GOT3 (cell line): ENCODE measurements around the gene CDCA4.
"Not testable (repeated sequence)": the region's sequence is repeated elsewhere in the genome, so short reads cannot be mapped to it uniquely, and the experiment has no call there.

ENCODE experiments used
- DNase-seq: peaks from one replicate; lab custom pipeline; 2025; ENCODE audit warnings: mixed read lengths; lab: John Stamatoyannopoulos, UW

CDCA4 gene

DNA sequence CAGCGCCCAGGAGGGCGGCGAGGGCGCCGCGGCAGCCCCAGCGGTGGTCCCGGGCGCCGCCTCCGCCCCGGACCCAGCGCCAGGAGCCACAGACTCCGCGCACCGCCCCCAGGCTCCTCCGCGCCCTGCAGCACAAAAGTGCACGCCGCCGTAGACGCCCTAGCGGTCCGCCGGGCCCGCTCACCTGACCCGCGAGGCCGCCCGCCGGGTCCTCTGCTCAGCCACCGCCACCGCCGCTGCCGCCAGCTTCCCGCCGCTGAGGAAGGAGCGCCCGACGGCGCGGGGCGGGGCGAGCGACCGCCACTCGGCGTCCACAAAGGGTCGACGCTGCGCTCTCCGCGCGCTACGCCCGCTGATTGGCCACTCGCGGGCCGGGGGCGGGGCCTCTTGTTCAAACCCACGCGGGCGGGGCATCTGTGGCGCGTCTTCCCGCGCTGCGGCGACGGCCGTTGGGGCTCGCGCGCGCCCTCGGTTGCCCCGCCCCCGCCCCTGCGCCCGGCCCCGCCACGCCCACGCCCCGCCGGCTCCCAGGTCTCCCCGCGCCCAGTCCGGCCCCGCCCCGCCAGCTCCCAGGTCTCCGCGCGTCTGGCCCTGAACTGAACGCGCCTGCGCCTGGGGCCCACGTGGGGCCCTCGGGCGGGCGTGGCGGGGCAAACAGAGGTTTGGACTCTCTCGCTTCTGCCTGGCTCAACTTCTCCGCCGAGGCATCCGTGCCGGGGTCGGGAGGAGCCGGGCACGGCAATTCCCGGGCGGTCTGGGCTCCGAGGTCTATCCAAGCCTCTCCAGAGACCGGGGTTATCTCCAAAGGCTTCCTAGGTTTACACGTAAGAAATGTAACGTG is at the start of gene CDCA4:
Gene CDCA4 (minus strand): TSS at position 269 of the 841 bp plus-strand sequence. CDS start 9,154 bp downstream, outside the sequence.
- peak; percentile 85 for DNase-seq

DNA sequence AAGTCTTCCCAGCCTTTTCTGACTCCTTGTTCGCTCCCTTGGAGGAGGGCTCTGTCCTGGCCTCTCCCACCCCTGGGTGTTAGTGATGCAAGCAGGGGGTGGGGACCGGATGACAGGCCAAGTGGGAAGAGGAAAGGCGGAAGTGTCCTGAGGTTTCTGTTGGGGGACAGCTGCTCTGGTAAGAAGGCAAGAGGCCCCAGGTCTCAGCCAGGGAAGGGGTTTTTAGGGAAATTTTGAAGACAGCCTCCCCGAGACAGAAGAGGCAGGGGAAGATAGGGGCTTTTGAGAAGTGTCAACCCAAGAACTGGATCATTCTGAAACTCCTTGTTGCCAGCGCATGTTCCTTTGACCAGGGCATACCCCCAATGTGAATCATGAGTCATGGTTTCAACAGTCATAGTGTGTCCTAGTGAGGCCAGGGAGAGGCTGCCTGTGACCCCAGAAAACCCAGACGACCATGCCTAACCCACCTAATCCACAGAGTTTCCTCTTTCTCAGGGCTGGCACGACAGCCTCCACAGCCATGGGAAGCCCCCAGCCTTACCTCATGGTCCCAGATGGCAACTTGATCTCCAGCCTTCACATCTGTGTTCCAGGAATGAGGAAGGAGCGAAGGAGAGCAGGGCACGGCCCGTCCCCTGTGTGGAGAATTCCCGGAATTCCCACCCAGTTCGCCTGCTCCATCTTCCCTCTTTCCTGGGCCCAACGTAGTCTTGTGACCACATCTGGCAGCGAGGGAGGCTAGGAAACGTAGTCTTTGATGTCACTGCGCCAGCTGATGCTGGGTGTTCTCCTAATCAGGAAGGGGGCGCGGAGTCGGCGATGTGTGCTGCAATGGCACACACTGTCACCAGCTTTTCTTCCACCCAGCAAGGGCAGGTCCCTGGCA is 49.2 kb upstream of the CDCA4 start:
- no peak for DNase-seq

DNA sequence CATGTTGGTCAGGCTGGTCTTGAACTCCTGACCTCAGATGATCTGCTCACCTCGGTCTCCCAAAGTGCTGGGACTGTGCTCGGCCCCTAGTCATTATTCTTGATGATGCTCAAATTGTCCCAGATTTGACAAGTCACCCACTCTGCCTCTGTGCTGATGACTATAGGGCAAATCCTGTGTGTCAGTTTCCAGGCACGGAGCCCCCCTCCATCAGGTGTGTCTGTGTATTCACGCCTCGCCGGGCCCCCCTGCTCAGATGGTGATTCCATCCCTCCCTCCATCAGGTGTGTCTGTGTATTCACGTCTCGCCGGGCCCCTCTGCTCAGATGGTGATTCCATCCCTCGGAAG is 48.6 kb upstream of the CDCA4 start:
- DNase-seq = no peak

DNA sequence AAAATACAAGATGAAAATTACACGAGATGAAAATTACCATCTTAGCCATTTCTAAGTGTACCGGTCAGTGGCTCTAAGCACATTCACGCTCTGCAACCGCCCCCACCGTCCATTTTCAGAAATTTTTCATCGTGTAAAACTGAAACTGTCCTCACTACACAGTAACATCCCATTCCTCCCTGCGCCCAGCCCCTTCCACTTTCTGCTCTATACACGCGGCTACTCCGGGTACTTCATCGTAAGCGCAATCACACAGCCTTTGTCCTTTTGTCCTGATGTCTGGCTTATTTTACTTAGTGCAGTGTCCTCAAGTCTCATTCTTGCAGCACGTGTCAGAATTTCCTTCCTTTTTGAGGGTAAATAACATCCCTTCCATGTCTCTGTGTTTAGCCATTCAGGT is 47.9 kb upstream of the CDCA4 start:
- DNase-seq = no peak

DNA sequence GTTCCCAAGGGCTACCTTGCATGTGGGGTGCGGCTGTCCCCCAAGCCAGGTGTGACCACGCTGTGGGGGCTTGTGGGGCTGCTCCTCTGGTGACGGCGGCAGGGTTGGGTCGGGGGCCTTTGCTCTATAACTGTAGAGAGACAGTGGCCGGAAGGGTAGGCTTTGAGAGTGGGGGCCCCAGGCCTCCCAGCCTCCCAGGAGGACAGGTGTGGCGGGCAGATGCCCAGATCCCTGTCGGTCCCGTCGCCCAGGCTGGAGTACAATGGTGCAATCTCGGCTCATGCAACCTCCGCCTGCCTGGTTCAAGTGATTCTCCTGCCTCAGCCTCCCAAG is 47.1 kb upstream of the CDCA4 start:
- no peak for DNase-seq

DNA sequence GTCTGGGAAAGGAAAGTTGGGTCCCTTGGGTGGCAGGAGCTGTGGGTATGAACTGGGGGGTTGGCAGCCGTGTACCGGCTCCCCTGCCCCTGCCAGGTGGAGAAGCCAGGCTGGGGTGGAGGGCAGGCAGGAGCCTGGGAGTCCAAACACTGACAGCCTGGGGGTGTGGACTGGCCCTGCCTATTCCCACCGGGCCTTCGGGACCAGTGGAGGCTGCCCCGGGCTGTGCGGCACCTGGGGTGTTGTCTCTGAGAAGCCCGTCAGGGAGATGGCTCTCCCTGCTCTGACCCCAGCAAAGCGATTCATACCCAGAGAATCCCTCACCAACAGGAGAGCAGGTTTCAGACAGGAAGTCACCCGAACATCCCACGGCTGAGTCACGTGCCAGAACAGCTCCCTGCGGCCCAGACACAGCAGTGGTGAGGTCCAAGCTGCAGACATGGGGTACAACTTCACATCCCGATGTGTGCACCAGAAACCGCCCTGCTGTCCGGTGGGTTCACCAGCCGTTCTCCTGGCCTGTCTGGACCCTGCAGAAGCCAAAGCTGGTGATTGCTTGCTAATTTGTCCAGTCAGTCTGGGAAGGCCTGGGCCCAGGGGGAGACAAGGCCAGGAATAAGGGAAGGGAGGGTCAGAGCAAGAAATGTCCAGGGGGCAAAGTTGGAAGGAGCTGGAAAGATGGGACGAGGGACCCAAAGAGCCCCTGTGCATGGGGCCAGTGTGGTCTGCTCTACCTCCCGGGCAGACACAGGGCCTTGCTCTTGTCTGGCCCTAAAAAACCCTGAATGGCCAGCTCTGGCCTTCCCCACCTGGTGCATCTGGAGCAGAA is 46.5 kb upstream of the CDCA4 start:
- DNase-seq = no peak

DNA sequence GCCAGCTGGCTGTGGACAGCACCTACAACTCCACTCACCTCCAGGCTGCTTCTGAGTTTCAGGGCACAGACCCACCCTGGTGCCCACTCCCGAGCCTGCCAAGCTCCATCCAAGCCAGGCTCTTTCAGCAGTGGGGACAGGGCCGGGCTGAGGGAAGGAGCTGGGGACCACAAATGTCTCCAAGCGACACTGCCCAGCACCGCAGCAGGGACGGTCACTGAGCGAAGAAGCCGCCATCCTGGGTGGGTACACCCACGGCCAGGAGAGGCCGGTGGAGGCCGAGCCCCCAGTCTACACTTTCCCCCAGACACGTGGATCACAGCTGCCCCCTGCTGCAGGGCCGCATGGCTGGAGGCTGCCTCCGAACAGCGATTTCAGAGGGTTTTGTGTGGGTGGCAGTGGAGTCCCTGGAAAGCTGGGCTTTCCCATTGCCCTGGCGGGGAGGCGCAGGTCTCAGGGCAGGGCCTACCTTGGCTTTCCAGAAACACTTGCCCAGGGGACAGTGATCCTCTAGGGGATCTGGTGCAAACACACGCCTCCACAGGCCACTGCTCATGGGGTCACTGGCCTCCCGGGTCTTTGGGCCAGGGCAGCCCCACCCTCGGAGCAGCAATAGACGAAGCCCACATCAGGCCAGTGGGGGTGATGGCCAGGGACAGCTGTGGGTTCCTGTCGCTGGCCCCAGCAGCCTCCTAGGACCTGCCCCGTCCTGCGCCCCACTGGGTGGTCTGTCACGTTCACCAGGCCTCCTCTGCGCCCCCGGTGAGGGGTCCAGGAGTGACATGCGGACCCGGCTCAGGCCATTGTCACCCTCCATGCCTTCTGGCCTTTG is 45.6 kb upstream of the CDCA4 start:
- no peak for DNase-seq

DNA sequence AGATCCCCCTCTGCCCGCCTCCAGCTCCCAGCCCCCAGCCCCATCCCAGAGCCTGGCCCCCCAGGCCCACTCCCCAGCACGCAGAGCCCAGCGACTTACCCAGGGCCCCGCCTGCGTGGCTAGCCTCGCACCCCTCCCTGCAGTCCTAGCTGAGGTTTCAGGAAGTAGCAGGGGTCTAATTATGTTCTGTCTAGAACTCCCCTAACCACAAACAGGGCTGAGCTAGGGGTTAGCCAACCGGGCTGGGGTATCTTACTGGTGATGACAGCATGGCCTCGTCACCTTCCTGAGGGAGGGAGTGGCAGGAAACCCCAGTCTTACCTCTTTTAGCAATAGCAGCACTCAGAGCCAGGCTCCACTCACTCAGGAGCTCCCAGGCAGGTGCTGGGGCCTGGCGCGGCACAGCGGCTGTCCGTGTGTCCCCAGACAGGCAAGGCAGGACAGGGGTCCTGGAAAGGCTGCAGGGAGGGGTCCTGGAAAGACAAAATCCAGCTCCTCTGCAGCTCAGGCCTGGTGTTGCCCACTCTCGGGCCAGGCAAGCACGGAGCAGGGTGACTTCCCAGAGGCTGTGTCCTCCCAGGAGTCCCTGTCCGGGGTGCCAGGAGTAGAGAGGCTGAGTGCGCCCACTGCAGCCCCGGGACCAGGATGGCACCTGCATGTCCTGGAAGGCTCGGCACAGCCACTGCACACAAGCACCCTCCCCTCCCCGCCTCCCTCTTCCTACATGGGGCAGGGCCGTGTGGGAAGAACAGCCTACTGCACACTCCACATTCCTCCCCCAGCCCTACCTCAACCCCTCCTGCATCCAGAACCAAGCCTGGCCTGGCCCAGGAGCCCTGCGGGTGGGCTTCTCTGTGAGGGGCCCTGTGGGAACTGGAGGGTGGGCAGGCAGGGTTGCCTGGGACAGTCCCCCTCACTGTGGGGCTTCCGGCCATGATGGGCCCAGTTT is 44.7 kb upstream of the CDCA4 start, which contains the start of gene GPR132:
Gene GPR132 (minus strand): TSS at position 151 of the 949 bp plus-strand sequence. CDS start 10,010 bp downstream, outside the sequence.
- DNase-seq = no peak

DNA sequence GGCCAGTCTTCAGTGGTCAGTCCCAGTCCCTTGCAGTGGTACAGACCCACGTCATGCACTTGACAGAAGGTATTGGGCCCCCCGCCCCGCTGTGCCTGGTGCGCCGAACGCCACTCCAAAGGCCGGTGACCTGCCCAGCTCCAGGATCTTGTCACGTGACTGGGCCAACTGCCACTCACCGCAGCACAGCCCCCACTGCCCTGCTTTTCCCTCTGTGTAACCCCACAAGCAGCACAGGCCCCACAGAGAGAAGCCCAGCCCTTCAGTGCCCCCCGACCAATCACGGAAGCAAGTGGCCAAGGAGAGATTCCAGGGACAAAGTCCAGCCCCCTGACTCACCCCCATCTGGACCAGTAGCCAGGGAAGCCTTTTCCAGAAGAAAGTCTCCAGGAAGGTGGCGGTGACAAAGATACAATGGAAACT is 43.8 kb upstream of the CDCA4 start:
- DNase-seq = no peak

DNA sequence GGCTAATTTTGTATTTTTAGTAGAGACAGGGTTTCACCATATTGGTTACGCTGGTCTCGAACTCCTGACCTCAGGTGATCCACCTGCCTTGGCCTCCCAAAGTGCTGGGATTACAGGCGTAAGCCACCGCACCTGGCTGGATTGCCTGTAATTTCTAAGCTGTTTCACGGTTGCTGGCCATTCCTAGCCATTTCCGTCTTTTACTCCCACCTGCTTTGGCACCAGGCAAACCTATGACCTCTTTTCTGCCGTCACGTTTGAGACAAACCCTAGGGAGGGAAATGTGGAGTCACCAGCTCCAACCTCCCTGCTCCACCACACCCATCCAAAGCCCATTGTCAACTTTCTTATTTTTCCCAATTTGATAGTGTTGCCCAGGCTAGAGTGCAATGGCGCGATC is 43.1 kb upstream of the CDCA4 start:
- no peak for DNase-seq

DNA sequence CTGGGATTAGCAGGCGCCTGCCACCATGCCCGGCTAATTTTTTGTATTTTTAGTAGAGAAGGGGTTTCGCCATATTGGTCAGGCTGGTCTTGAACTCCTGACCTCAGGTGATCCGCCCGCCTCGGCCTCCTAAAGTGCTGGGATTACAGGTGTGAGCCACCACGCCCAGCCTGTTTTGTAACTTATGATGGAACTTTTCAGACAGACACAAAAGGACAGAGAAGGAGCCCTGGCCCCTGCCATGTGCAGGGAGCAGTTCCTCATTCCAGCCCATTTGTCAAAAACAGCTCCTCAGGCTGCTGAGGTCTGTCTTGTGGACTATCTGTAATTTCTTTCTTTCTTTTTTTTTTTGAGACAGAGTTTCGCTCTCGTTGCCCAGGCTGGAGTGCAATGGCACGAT is 42.6 kb upstream of the CDCA4 start:
- DNase-seq = not testable (repeated sequence)

DNA sequence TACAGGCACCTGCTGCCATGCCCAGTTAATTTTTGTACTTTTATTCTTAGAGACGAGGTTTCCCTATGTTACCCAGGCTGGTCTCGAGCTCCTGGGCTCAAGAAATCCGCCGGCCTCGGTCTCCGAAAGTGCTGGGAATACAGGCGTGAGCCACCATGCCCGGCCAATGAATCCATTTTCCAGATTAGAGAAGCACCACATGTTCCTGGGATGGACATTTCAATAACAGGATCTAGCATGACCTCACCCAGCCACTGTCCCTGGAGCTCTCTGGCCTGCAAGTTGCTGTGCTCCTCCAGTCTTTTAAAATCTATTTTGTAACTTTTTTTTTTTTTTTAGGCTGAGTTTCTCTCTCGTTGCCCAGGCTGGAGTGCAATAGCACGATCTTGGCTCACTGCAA is 42.2 kb upstream of the CDCA4 start:
- no peak for DNase-seq

DNA sequence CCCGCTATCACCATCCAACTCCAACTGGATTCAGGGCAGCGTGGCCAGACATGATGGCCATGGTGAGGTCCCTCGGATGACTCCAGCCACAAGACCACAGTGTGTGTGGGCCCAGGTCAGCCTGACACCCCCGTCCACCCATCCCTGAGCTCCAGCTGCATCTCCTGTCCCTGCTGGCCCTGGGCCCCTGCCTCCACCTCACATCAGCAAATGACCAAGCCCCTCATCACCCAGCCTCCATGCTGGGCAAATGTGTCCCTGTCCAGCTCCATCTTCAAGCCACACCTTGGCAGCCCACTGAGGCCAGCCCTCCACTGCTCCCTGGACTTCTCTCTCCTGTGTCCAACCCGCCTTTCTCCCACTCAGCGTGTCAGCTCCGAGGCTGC is 41.2 kb upstream of the CDCA4 start:
- no peak for DNase-seq

DNA sequence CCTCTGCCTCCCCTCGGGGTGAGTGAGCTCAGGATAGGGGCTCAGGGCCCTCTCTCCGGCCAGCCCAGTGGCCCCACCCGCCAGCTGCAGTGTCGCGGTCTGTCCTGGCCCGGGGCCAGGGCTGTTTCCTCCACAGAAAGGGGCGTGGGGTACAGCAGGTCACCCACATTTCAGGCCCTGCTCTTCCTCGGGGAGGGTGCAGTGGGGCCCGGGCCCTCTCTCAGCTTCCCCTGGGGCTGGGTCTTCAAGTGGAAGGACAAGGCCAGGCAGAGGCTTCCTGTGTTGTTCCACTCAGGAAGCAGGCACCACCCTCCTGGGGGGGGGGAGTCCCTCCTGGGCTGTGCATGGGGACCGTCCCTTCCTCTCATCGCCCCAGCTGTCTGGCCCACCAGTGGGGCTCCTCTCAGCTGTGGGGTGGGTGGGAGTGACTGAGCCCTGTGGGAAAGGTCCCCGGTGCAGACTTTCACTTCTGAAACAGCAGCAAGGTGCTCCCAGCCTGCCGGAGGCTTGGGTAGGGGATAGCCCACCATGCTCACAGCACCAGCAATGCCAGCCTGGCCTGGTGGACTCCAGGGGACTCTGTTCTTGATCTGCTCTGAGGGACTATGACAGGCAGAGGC is 40.7 kb upstream of the CDCA4 start:
- DNase-seq = no peak

DNA sequence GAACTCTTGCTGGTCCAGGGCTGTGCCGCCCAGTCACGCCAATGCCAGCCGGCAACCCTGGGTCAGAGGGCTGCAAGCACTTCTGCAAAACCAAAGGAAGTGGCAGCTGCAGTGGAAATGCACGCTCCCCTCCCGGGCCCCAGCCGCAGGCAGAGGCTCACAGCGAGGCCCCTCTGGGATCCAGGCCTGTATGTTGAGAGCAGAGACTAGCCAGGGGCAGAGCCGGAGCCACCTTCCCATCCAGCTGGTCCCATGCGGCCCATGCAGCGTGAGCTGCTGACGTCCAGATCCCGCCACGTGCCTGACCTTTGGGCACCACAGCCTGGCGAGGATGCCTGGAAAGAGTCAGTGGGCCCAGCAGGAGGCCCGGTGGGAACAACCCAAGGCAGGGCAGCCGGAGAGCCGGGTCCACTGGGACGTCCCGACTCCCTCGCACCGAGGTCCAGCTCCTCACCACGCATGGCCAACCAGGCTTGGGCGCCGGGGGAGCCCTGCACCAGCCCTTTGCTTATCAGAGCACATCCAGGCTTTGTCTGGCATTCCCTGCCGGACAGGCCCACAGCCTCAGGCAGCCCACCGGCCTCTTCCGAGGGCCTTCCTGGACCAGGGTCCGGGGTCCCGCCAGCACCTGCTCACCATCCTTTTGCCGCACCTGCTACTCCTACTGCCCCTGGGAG is 40.0 kb upstream of the CDCA4 start:
- DNase-seq = no peak

DNA sequence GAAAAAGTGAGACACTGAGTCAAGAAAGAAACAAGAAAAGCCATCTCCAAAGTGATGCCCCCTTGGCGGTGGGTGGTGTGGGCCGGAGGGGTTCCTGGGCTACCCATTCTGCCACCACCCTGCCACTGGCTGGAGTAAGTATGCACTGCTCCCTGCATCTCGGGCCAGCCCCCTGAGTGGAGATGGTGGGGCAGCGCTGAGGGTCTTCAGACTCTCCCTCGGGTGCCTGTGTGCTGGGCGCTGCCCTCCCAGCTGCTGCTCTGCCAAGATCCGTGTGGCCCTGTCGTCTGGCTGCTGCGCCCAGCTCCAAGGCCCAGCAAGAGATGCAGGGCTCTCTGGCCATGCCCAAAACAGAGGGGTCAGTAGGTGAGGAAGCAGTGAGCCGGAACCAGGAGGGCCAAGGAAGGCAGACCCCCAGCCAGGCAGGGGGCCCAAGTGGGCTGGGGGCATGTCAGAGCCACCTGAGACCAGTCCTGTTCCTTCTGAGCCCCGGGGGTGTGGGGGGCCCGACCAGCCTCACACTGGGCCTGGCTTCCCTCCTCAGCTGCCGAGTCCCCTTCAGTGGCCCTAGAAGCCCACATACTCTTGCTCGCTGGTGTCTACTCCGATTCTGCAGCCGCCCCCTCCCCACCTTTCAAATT is 39.2 kb upstream of the CDCA4 start:
- no peak for DNase-seq

DNA sequence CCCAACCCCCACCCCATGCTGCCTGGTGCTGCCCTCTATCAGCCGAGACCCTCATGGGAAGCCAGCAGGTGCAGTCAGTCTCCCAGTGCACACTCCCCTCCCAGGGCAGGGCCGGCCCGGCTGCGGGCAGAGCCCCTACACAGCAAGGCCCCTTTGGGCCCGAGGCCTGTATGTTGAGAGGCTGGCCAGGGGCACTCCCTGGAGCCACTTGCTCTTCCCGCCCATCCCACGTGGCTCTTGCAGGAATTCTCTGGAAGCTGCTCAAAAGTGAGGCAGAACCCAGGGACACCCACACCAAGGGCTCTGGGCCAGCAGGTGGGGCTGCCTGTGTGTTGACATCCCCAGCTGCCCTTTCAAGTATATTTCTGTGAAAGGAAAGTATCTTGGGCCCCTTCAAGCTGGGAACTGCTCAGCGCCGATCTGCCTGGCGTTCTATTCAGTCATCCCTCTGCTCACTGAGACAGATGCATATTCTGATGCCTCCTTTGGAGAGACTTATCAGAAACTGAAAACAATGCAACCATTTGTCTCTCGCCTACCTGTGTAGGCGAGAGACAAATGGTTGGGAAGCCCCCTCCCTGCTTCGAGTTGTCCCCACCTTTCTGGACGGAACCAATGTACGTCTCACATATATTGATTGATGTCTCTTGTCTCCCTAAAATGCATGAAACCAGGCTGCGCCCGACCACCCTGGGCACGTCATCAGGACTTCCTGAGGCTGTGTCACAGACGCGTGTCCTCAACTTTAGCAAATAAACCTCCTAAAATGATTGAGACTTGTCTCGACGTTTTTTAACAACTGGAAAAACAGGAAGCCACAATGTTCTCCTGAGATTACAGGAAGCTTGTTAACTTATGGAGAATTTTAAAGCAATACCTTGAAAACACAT is 38.4 kb upstream of the CDCA4 start:
- DNase-seq = no peak
